ENCODE measurements around the gene CFLAR.

GRCh38 chr2:201156640-201157039 is 40.7 kb downstream of the CFLAR start:
- TF ChIP-seq CTCF (IDR thresholded peaks at IDR 0.05; ENCODE audit: insufficient read depth, low read length, poor library complexity, severe bottlenecking) (no peak), EZH2phosphoT487 (conservative IDR thresholded peaks at IDR 0.05; ENCODE audit: low read length) (no peak)
